ENCODE measurements around the gene CENPX.

The CENPX gene

DNA sequence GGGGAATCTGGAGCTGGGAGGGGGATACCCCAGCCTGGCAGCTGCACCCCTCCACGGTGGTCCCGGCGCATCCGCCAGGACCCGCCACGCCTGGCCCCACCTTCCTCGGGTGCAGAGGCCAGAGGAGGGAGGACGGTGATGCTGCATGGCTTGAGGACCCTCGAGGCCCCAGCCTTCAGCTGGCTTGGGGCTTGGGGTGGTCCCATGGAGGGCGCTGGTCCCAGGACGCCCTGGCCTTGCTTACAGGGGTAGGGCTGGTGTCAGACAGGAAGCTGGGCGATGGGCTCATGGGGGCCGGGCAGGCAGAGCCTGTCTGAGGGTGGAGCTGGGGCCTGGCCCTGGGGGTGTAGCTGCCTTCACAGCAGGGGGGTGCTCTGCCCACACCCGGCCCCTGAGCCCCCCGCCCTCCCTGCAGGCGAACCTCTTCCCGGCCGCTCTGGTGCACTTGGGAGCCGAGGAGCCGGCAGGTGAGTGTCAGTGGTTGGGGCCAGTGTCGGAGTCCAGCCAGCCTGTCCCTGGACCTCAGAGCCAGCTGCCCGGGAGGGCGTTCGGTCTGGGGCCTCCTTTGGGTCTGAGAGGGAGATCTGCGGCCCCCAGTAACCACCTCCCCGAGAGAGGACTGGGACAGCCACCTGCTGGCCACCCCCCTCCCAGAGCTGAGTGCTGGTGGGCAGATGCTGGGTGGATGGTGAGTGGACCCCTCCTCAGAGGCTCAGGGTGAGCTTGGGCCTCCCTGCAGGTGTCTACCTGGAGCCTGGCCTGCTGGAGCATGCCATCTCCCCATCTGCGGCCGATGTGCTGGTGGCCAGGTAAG, 6.4 kb downstream of the CENPX start:
- no peak for TF ChIP-seq GLIS3 (CRISPR knock-in tag; IDR thresholded peaks at IDR 0.05)
- no peak for TF ChIP-seq ZNF70 (CRISPR knock-in tag; IDR thresholded peaks at IDR 0.05)
- no peak for TF ChIP-seq ZNF8 (CRISPR knock-in tag; IDR thresholded peaks at IDR 0.05)
- no peak for ATAC-seq

- TF ChIP-seq CREB5 (CRISPR knock-in tag; IDR thresholded peaks at IDR 0.05; ENCODE audit: low read depth): no peak
- no peak for TF ChIP-seq ZNF565 (CRISPR knock-in tag; conservative IDR thresholded peaks at IDR 0.05; ENCODE audit: low read depth)
- no peak for TF ChIP-seq ESRRG (CRISPR knock-in tag; IDR thresholded peaks at IDR 0.05)
- no peak for TF ChIP-seq PPARA (CRISPR knock-in tag; IDR thresholded peaks at IDR 0.05; ENCODE audit: borderline replicate concordance)
- TF ChIP-seq ARNTL (CRISPR knock-in tag; IDR thresholded peaks at IDR 0.05; ENCODE audit: borderline replicate concordance, low read depth): no peak
- TF ChIP-seq CSDC2 (CRISPR knock-in tag; IDR thresholded peaks at IDR 0.05): no peak
- TF ChIP-seq TCF4 (CRISPR knock-in tag; IDR thresholded peaks at IDR 0.05; ENCODE audit: borderline replicate concordance): no peak
- TF ChIP-seq TOX (CRISPR knock-in tag; IDR thresholded peaks at IDR 0.05; ENCODE audit: borderline replicate concordance): no peak
- TF ChIP-seq ZFP30 (CRISPR knock-in tag; IDR thresholded peaks at IDR 0.05): no peak
- no peak for TF ChIP-seq CSRNP3 (CRISPR knock-in tag; IDR thresholded peaks at IDR 0.05)
- TF ChIP-seq ZFP3 (CRISPR knock-in tag; IDR thresholded peaks at IDR 0.05): no peak
- ATAC-seq: no peak
These were observed 7.2 kb downstream of the CENPX start for GRCh38 chr17:82015311-82015971.

GRCh38 chr17:82014971-82015310, 7.7 kb downstream of the CENPX start:
- ATAC-seq: no peak
- TF ChIP-seq TCF4 (CRISPR knock-in tag; IDR thresholded peaks at IDR 0.05; ENCODE audit: borderline replicate concordance) (no peak), ZC3H10 (CRISPR knock-in tag; IDR thresholded peaks at IDR 0.05) (no peak), ARNTL (CRISPR knock-in tag; IDR thresholded peaks at IDR 0.05; ENCODE audit: borderline replicate concordance, low read depth) (no peak), BACH2 (CRISPR knock-in tag; IDR thresholded peaks at IDR 0.05; ENCODE audit: borderline replicate concordance) (no peak), OSR1 (CRISPR knock-in tag; IDR thresholded peaks at IDR 0.05) (no peak), TSHZ2 (CRISPR knock-in tag; IDR thresholded peaks at IDR 0.05) (no peak), TOX (CRISPR knock-in tag; IDR thresholded peaks at IDR 0.05; ENCODE audit: borderline replicate concordance) (no peak), PPARA (CRISPR knock-in tag; IDR thresholded peaks at IDR 0.05; ENCODE audit: borderline replicate concordance) (no peak), GLIS3 (CRISPR knock-in tag; IDR thresholded peaks at IDR 0.05) (no peak), CREB5 (CRISPR knock-in tag; IDR thresholded peaks at IDR 0.05; ENCODE audit: low read depth) (no peak), CSDC2 (CRISPR knock-in tag; IDR thresholded peaks at IDR 0.05) (no peak), ESRRG (CRISPR knock-in tag; IDR thresholded peaks at IDR 0.05) (no peak), ISL1 (CRISPR knock-in tag; IDR thresholded peaks at IDR 0.05) (no peak), ZNF8 (CRISPR knock-in tag; IDR thresholded peaks at IDR 0.05) (no peak), ZFP3 (CRISPR knock-in tag; IDR thresholded peaks at IDR 0.05) (no peak), ZNF565 (CRISPR knock-in tag; conservative IDR thresholded peaks at IDR 0.05; ENCODE audit: low read depth) (no peak), ZNF70 (CRISPR knock-in tag; IDR thresholded peaks at IDR 0.05) (no peak), RARB (CRISPR knock-in tag; IDR thresholded peaks at IDR 0.05) (no peak)
- TF ChIP-seq, protein P1, sequence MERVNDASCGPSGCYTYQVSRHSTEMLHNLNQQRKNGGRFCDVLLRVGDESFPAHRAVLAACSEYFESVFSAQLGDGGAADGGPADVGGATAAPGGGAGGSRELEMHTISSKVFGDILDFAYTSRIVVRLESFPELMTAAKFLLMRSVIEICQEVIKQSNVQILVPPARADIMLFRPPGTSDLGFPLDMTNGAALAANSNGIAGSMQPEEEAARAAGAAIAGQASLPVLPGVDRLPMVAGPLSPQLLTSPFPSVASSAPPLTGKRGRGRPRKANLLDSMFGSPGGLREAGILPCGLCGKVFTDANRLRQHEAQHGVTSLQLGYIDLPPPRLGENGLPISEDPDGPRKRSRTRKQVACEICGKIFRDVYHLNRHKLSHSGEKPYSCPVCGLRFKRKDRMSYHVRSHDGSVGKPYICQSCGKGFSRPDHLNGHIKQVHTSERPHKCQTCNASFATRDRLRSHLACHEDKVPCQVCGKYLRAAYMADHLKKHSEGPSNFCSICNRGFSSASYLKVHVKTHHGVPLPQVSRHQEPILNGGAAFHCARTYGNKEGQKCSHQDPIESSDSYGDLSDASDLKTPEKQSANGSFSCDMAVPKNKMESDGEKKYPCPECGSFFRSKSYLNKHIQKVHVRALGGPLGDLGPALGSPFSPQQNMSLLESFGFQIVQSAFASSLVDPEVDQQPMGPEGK (CRISPR knock-in tag; IDR thresholded peaks at IDR 0.05; ENCODE audit: borderline replicate concordance): no peak
- TF ChIP-seq, protein P2, sequence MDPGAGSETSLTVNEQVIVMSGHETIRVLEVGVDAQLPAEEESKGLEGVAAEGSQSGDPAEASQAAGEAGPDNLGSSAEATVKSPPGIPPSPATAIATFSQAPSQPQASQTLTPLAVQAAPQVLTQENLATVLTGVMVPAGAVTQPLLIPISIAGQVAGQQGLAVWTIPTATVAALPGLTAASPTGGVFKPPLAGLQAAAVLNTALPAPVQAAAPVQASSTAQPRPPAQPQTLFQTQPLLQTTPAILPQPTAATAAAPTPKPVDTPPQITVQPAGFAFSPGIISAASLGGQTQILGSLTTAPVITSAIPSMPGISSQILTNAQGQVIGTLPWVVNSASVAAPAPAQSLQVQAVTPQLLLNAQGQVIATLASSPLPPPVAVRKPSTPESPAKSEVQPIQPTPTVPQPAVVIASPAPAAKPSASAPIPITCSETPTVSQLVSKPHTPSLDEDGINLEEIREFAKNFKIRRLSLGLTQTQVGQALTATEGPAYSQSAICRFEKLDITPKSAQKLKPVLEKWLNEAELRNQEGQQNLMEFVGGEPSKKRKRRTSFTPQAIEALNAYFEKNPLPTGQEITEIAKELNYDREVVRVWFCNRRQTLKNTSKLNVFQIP (CRISPR knock-in tag; IDR thresholded peaks at IDR 0.05; ENCODE audit: borderline replicate concordance, low read depth): no peak
